Osteoblast (primary cell): Measurements from ENCODE around the gene GPR151. TPM values are rescaled to one million over a fixed set of nuclear protein-coding genes. Genes with fewer than 3 reads are reported as not detected.

Source experiments
- DNase-seq: peaks from one replicate; pipeline ENCODE4 v3.0.0; 2011; ENCODE audit warnings: low spot score, mixed read lengths; ENCODE audit not compliant: insufficient read length; ENCODE audit errors: missing footprints
- H2AFZ ChIP-seq: 2 replicates; pipeline ENCODE4 v1.6.0; 2011; ENCODE audit warnings: mild to moderate bottlenecking, low read length
- H3K27ac ChIP-seq: 2 replicates; pipeline ENCODE4 v1.5.1; 2011; ENCODE audit warnings: mild to moderate bottlenecking, low read depth, low read length, moderate library complexity
- H3K27me3 ChIP-seq: 2 replicates; pipeline ENCODE4 v1.6.0; 2012; ENCODE audit warnings: mild to moderate bottlenecking, control low read depth, inconsistent platforms, low read length, moderate library complexity; ENCODE audit not compliant: insufficient read depth
- H3K36me3 ChIP-seq: 2 replicates; pipeline ENCODE4 v1.5.1; 2011; ENCODE audit warnings: mild to moderate bottlenecking, low read length, control low read depth, moderate library complexity; ENCODE audit not compliant: insufficient read depth
- H3K4me1 ChIP-seq: 2 replicates; pipeline ENCODE4 v1.5.1; 2011; ENCODE audit warnings: mild to moderate bottlenecking, low read length, control low read depth, moderate library complexity; ENCODE audit not compliant: insufficient read depth
- H3K4me2 ChIP-seq: 2 replicates; pipeline ENCODE4 v1.6.0; 2011; ENCODE audit warnings: mild to moderate bottlenecking, low read length; ENCODE audit not compliant: insufficient read depth
- H3K4me3 ChIP-seq: fragments of 200-600 bp; sonication (generic); 3 replicates; pipeline ENCODE4 v1.5.1; 2012; ENCODE audit warnings: mild to moderate bottlenecking, low read length, inconsistent platforms; ENCODE audit not compliant: insufficient read depth
- H3K79me2 ChIP-seq: 2 replicates; pipeline ENCODE4 v1.6.0; 2012; ENCODE audit warnings: mild to moderate bottlenecking, low read length, control low read depth, inconsistent platforms; ENCODE audit not compliant: insufficient read depth
- H3K9me3 ChIP-seq: 2 replicates; pipeline ENCODE4 v1.5.1; 2011; ENCODE audit warnings: low read depth, low read length, control low read depth
- H4K20me1 ChIP-seq: 2 replicates; pipeline ENCODE4 v1.6.0; 2012; ENCODE audit warnings: mild to moderate bottlenecking, low read length, control low read depth; ENCODE audit not compliant: insufficient read depth
- small RNA-seq: library from RNA; depleted of rRNA; stranded (forward); fragments of <200 nt; gene quantifications from one replicate; pipeline ENCODE3, GENCODE V24; 2012
- total RNA-seq: library from RNA; depleted of rRNA; stranded (reverse); fragments of >200 nt; gene quantifications from 2 replicates; pipeline ENCODE4 v1.2.3, GENCODE V29; 2012
- TF ChIP-seq, protein P1 (sequence below): IDR thresholded peaks from 2 replicates; pipeline ENCODE4 v1.5.1; 2011; ENCODE audit warnings: mild to moderate bottlenecking, low read depth, low read length, moderate library complexity; ENCODE audit errors: extremely low read depth

Gene GPR151
- total RNA-seq, 1 donor: not detected

DNA sequence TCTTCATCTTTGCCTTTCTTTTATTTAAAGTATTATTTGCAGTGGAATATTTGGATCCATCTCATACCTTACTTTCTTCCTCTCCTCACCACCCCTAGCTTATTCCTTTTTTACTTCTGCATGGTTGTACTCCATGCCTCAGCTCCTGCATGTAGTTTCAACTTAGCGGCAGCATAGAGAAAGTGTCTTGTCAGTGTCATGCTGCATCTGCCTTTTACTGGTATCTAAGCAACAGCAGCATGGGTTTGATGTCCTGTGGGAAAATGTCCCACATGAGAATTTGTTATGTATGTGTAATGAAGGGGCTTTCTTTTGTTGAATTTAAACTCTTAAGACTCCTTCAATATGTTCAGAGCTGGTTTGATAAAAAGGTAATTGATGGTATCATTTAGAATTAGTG lies 48.2 kb downstream of the GPR151 start:
- Histone ChIP-seq H3K4me1 (no peaks in the 10 kb centered on the region), H3K36me3 (peaks cover 44% of the 10 kb centered on the region), H3K27me3 (no peaks in the 10 kb centered on the region), H3K4me2 (no peak overlapping the region), H3K9me3 (no peaks in the 10 kb centered on the region), H4K20me1 (peaks cover 9% of the 10 kb centered on the region), H2AFZ (no peak overlapping the region), H3K79me2 (peaks cover 36% of the 10 kb centered on the region), H3K27ac (no peak overlapping the region), H3K4me3 (no peak overlapping the region)
- TF ChIP-seq, protein P1, sequence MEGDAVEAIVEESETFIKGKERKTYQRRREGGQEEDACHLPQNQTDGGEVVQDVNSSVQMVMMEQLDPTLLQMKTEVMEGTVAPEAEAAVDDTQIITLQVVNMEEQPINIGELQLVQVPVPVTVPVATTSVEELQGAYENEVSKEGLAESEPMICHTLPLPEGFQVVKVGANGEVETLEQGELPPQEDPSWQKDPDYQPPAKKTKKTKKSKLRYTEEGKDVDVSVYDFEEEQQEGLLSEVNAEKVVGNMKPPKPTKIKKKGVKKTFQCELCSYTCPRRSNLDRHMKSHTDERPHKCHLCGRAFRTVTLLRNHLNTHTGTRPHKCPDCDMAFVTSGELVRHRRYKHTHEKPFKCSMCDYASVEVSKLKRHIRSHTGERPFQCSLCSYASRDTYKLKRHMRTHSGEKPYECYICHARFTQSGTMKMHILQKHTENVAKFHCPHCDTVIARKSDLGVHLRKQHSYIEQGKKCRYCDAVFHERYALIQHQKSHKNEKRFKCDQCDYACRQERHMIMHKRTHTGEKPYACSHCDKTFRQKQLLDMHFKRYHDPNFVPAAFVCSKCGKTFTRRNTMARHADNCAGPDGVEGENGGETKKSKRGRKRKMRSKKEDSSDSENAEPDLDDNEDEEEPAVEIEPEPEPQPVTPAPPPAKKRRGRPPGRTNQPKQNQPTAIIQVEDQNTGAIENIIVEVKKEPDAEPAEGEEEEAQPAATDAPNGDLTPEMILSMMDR: no peak
- no peak for DNase-seq

DNA sequence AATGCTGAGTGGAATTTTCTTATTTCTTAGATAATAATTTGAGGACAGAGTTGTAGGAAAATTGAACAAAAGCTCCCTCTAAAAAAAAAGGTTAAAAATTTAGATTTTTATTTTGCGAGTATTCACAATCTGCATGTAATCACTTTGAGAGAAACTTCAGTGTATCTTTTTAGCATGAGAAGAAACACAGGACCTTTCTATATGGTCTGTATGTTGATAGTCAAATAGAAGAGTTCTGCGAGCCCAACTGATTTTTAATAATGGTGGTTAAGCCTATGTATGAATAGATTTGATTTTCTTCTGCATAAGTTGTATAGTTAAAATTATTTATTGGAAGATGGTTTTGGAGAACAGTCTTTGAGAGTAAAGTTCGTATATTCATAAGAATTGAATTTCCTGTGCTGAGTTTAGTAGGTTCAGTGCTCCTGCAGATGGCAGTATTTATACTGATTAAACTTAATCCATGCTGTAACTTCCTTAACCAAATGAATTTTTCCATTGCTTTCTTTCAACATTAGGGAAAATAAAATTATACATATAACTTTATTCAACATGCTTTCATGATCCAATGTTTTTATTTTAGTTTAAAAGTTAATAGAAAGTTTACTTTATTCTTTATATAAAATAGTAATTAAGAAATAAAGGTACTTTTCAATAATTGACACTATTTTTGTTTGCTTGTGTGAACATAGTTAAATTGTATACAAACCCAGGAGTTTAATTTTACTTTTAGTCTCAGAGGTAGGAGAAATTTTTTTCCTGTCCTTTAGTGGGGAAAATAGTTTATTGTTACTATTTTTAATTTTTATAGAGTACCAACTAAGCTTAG lies 49.3 kb downstream of the GPR151 start:
- Histone ChIP-seq H3K27me3 (no peaks in the 10 kb centered on the region), H3K4me2 (no peak overlapping the region), H3K36me3 (peaks cover 40% of the 10 kb centered on the region), H4K20me1 (peaks cover 9% of the 10 kb centered on the region), H2AFZ (no peak overlapping the region), H3K79me2 (peaks cover 44% of the 10 kb centered on the region), H3K4me1 (peaks cover 6% of the 10 kb centered on the region), H3K9me3 (no peaks in the 10 kb centered on the region), H3K27ac (no peak overlapping the region), H3K4me3 (no peak overlapping the region)
- DNase-seq: no peak
- TF ChIP-seq, protein P1: peak; percentile 66

DNA sequence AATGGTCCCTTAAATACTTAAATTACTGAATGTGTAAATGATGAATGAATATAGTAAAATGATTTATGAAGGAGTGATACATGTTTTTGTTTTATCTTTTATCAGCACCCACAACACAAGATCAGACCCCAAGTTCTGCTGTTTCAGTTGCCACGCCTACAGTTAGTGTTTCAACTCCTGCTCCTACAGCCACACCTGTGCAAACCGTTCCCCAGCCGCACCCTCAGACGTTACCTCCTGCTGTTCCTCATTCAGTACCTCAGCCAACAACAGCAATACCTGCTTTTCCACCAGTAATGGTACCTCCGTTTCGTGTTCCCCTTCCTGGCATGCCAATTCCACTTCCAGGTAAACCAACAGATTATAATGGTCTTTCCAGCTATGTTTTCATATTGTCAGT lies 52.5 kb downstream of the GPR151 start:
- Histone ChIP-seq H3K36me3 (peaks cover 38% of the 10 kb centered on the region), H3K27ac (no peak overlapping the region), H3K4me2 (no peak overlapping the region), H4K20me1 (peaks cover 9% of the 10 kb centered on the region), H3K79me2 (peaks cover 71% of the 10 kb centered on the region), H3K27me3 (no peaks in the 10 kb centered on the region), H3K4me1 (peaks cover 6% of the 10 kb centered on the region), H3K9me3 (no peaks in the 10 kb centered on the region), H3K4me3 (no peak overlapping the region), H2AFZ (no peak overlapping the region)
- TF ChIP-seq, protein P1: no peak
- DNase-seq: no peak

Small RNA genes within 50 kb of the gene (small RNA-seq; reads per million reads assigned to genes)
- not detected for gene RF02271

Other genes starting within 250 kb of the GPR151 start
- gene POU4F3, start 177.4 kb downstream of the GPR151 start, total RNA-seq: under 0.01 TPM in 1 of 2 replicates, not detected in the other
- 42.0 and 43.6 TPM in 2 replicates for gene TCERG1, start 68.9 kb downstream of the GPR151 start, total RNA-seq